Activated CD4-positive, CD25-positive, alpha-beta regulatory T cell (primary cell): ENCODE measurements around the gene ROPN1L.

ENCODE experiments used
- DNase-seq, 4 experiments: peaks; one replicate each; lab custom pipeline; 2025; lab: John Stamatoyannopoulos, UW

ROPN1L gene

GRCh38 chr5:10427978-10428377 is 13.7 kb upstream of the ROPN1L start:
- DNase-seq, result no peak

GRCh38 chr5:10431415-10431814 is 10.3 kb upstream of the ROPN1L start:
- DNase-seq, result no peak

- no peak for DNase-seq
Measured at GRCh38 chr5:10432059-10433008, 9.3 kb upstream of the ROPN1L start.

GRCh38 chr5:10434392-10434791 is 7.3 kb upstream of the ROPN1L start:
- no peak for DNase-seq

- DNase-seq, result no peak
Measured at GRCh38 chr5:10438301-10438700, 3.4 kb upstream of the ROPN1L start.

GRCh38 chr5:10439692-10440091 is 2.0 kb upstream of the ROPN1L start:
- DNase-seq, result no peak

- DNase-seq, result no peak
Measured at GRCh38 chr5:10440367-10440990, 1.2 kb upstream of the ROPN1L start.

- peak in 1 of 4 experiments; percentile 21 for DNase-seq
Measured at GRCh38 chr5:10441992-10442435, 335 bp downstream of the ROPN1L start.

- DNase-seq, result no peak
Measured at GRCh38 chr5:10442576-10442975, 897 bp downstream of the ROPN1L start.

- no peak for DNase-seq
Measured at GRCh38 chr5:10445352-10445751, 3.7 kb downstream of the ROPN1L start.

- DNase-seq, result no peak
Measured at GRCh38 chr5:10446490-10446889, 4.8 kb downstream of the ROPN1L start.

GRCh38 chr5:10447041-10447440 is 5.4 kb downstream of the ROPN1L start:
- DNase-seq, result no peak

- no peak for DNase-seq
Measured at GRCh38 chr5:10448754-10449360, 7.2 kb downstream of the ROPN1L start.

- no peak for DNase-seq
Measured at GRCh38 chr5:10451137-10451824, 9.6 kb downstream of the ROPN1L start.

- no peak for DNase-seq
Measured at GRCh38 chr5:10452768-10453331, 11.2 kb downstream of the ROPN1L start.

GRCh38 chr5:10453545-10453944 is 11.9 kb downstream of the ROPN1L start:
- no peak for DNase-seq

GRCh38 chr5:10454591-10455276 is 13.1 kb downstream of the ROPN1L start:
- no peak for DNase-seq

- DNase-seq, result no peak
Measured at GRCh38 chr5:10455277-10455670, 13.6 kb downstream of the ROPN1L start.

- no peak for DNase-seq
Measured at GRCh38 chr5:10456583-10457420, 15.1 kb downstream of the ROPN1L start.
